ENCODE data around the gene SMTNL2. TPM values are rescaled to one million over a fixed set of nuclear protein-coding genes. Genes with fewer than 3 reads are reported as not detected.

SMTNL2 gene
- total RNA-seq, 4 donors from 2014 or later = 3.0 to 7.2 (median 4.7) TPM

DNA sequence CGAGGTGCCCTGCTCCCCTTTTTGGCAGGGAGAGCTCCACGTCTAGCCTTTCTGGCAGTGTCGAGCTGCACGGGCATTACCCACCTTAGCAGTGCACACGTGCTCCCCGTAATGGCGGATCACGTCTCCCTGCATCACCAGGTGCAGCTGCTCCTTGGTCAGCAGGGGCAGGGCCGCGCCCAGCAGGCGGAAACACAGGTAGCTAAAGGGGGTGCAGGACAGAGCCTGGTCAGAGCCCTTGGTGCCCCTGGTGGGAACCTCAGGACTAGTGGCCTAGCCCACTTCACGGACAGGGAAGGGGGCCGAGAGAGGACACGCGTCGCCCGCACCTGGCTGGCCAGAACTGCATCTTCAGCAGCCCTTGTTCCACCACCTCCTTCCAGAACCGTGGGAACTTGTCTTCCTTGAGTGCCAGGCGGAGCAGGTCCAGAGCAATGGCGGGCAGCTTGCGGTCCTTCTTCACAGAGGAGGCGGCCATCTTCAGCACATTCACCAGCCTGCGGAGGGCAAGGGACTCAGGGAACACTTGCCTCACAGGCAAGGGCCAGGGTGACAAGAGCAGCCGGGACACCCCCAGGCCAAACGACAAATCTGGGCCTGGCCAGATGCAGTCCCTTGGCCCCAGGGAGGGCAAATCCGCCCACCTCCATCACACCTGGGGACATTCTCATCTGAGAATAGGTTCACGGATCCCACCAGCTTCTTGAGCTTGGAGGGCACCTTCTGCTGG is 32.4 kb upstream of the SMTNL2 start:
- WGBS = 88% methylated on average over 5 of the region's 27 CpGs
- Histone ChIP-seq H3K4me3 (no peak overlapping the region), H3K36me3 (peaks cover 50 to 73% (median 70%) of the 10 kb centered on the region in 4 donors), H3K27me3 (no peaks in the 10 kb centered on the region), H3K27ac (replicated peaks in 1 of 4) (no peak overlapping the region), H3K4me1 (peaks cover 20 to 24% (median 23%) of the 10 kb centered on the region in 4 donors), H3K9me3 (no peaks in the 10 kb centered on the region)
- no peak for DNase-seq (ENCODE audit: extremely low spot score)
- intact Hi-C loops (cut with DNase I) = loop anchor here (10.0 kb wide), 1 partner anchor 127 kb away; no protein-coding TSS in a partner anchor
- TF ChIP-seq POLR2A (IDR thresholded peaks at IDR 0.05; ENCODE audit: low read depth) (no peak), EP300 (IDR thresholded peaks at IDR 0.05) (no peak), POLR2AphosphoS5 (IDR thresholded peaks at IDR 0.05) (no peak)
- TF ChIP-seq, protein P1, sequence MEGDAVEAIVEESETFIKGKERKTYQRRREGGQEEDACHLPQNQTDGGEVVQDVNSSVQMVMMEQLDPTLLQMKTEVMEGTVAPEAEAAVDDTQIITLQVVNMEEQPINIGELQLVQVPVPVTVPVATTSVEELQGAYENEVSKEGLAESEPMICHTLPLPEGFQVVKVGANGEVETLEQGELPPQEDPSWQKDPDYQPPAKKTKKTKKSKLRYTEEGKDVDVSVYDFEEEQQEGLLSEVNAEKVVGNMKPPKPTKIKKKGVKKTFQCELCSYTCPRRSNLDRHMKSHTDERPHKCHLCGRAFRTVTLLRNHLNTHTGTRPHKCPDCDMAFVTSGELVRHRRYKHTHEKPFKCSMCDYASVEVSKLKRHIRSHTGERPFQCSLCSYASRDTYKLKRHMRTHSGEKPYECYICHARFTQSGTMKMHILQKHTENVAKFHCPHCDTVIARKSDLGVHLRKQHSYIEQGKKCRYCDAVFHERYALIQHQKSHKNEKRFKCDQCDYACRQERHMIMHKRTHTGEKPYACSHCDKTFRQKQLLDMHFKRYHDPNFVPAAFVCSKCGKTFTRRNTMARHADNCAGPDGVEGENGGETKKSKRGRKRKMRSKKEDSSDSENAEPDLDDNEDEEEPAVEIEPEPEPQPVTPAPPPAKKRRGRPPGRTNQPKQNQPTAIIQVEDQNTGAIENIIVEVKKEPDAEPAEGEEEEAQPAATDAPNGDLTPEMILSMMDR (IDR thresholded peaks at IDR 0.05) = no peak

DNA sequence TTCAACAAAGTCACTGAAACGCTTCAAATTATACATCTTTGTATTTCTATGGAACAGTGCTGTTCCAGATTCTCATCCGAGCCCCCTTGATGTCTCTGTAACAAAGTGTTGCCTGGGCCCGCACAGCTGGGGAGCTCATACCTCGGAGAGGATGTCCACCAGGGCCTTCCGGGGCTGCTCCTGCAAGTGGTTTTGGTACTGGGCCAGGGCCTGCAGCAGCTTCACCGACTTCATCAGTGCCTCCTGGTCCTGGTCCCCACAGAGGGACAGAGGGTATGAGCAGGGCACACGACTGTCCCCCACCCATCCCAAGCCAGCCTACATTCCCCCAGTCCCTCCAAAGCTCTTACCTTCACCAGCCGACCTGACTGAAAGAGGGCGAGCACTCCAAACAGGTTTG is 30.7 kb upstream of the SMTNL2 start:
- TF ChIP-seq, protein P1 (IDR thresholded peaks at IDR 0.05) = no peak
- TF ChIP-seq POLR2AphosphoS5 (IDR thresholded peaks at IDR 0.05) = no peak
- TF ChIP-seq POLR2A (IDR thresholded peaks at IDR 0.05; ENCODE audit: low read depth) = no peak
- no peak for TF ChIP-seq EP300 (IDR thresholded peaks at IDR 0.05)
- H3K9me3 ChIP-seq = no peaks in the 10 kb centered on the region
- no peak overlapping the region for H3K27ac ChIP-seq (replicated peaks in 1 of 4)
- peaks cover 34 to 55% (median 53%) of the 10 kb centered on the region in 4 donors for H3K36me3 ChIP-seq
- WGBS = 69% methylated on average over 9 of the region's 9 CpGs
- intact Hi-C loops (cut with DNase I) = loop anchor here (10.0 kb wide), 1 partner anchor 129 kb away; no protein-coding TSS in a partner anchor
- no peaks in the 10 kb centered on the region for H3K27me3 ChIP-seq
- H3K4me1 ChIP-seq = peaks cover 20 to 24% (median 23%) of the 10 kb centered on the region in 4 donors
- no peak for DNase-seq (ENCODE audit: extremely low spot score)
- H3K4me3 ChIP-seq = peak overlapping the region in 1 of 4 donors; percentile 91

DNA sequence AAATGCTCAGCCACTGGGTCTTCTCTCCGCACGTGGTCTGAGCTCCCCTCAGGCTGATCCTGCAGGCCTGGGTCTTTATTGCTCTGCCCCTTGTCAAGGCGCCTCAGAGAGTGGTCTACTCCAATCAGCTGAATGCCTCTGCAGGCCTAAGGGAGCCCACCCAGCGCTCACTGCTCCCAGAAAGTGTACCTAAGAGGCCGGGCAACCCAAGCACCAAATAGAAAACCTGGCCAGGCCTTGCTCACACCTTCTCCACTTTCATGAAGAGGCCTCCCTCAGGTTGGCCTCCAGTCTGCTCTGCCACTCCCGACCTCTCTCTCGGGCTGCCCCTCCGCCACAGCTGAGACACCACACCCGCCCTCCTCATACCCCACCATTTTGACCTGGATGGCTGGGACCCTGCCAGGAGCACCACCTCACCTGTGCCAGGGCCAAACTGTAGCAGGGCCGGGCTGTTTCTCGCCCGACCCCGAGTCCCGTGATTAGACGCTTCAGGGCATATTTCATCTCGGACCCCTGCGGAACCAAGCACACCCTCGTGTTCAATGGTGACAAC is 29.8 kb upstream of the SMTNL2 start:
- H3K27ac ChIP-seq (replicated peaks in 1 of 4) = peak overlapping the region; percentile 74 to 87 (median 84)
- peaks cover 20 to 24% (median 23%) of the 10 kb centered on the region in 4 donors for H3K4me1 ChIP-seq
- intact Hi-C loops (cut with DNase I) = loop anchor here (10.0 kb wide), 1 partner anchor 130 kb away; no protein-coding TSS in a partner anchor
- no peaks in the 10 kb centered on the region for H3K27me3 ChIP-seq
- peaks cover 26 to 47% (median 44%) of the 10 kb centered on the region in 4 donors for H3K36me3 ChIP-seq
- DNase-seq (ENCODE audit: extremely low spot score) = no peak
- 22% methylated on average over 9 of the region's 18 CpGs for WGBS
- peak overlapping the region; percentile 67 to 91 (median 78) for H3K4me3 ChIP-seq
- no peaks in the 10 kb centered on the region for H3K9me3 ChIP-seq
- TF ChIP-seq, protein P1 (IDR thresholded peaks at IDR 0.05) = no peak
- TF ChIP-seq EP300 (IDR thresholded peaks at IDR 0.05) = no peak
- no peak for TF ChIP-seq POLR2AphosphoS5 (IDR thresholded peaks at IDR 0.05)
- no peak for TF ChIP-seq POLR2A (IDR thresholded peaks at IDR 0.05; ENCODE audit: low read depth)

DNA sequence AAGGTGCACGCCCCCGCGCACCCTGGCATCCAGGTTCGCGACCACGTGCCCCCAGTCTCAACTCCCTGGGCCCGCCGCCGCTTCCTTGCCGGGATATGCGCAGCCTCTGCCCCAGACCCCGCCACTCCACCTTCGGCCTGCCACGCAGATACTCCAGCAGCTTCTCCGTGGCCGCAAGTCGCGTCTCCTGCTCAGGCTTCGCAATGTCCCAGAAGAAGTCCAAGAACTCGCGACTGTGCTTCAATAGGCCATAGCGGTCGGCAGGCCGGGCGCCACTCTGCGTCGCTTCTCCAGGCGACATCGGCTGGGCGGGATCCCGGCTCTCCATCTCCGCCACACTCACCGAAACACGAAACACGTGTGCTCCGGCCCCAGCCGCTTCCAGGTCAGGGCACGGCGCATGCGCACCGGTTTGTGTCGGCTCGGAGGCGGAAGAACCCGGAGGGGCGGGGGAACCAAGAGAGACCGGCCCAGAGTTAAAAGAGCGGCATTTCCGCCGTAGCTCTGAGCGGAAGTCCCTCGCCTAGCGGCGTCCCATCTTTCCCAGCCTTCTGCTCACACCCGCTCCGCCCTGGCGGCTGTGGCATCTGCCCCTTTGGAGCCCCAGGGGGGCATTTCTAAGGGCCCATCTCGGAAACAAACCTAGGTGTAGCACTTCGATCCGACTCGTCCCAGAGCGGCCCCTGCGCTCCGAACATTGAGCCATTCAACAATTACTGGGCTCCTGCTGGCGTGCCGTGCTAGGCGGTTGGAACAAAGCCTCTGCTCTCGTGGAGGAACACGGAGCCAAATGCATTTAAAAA is 29.1 kb upstream of the SMTNL2 start, which contains the start of gene MYBBP1A:
Gene MYBBP1A, minus strand, starts transcription at position 388 of the 803 bp plus-strand sequence. Its CDS starts 60 bp downstream, at position 328.
- peak within 1 kb of the TSS; percentile 74 to 87 (median 84) for H3K27ac ChIP-seq (replicated peaks in 1 of 4)
- no peaks in the 10 kb centered on the region for H3K9me3 ChIP-seq
- peak within 1 kb of the TSS; percentile 67 to 91 (median 78) for H3K4me3 ChIP-seq
- H3K4me1 ChIP-seq = peaks cover 20 to 24% (median 23%) of the 10 kb centered on the region in 4 donors
- intact Hi-C loops (cut with DNase I) = loop anchor here (10.0 kb wide), 1 partner anchor 130 kb away; no protein-coding TSS in a partner anchor
- whole genome bisulfite sequencing = under 1% methylated on average over 36 of the region's 69 CpGs
- peaks cover 20 to 40% (median 37%) of the 10 kb centered on the region in 4 donors for H3K36me3 ChIP-seq
- peak; percentile 99 for DNase-seq (ENCODE audit: extremely low spot score)
- TF ChIP-seq, protein P1 (IDR thresholded peaks at IDR 0.05) = peak; percentile 20 to 49 (median 35)
- TF ChIP-seq POLR2AphosphoS5 (IDR thresholded peaks at IDR 0.05) (peak; percentile 90 to 93), EP300 (IDR thresholded peaks at IDR 0.05) (no peak)
- no peaks in the 10 kb centered on the region for H3K27me3 ChIP-seq
